22Rv1 (cell line): ENCODE results near the gene NFKB1.

Experiments used
- H3K27ac ChIP-seq: fragments of 450-650 bp; 2 replicates; pipeline ENCODE4 v1.5.1; 2017
- ZFX ChIP-seq: fragments of 450-650 bp; IDR thresholded peaks from 2 replicates; pipeline ENCODE4 v1.6.1; 2017; ENCODE audit warnings: antibody characterized with exemption, borderline replicate concordance
- TF ChIP-seq, protein P1 (sequence below): fragments of 450-650 bp; IDR thresholded peaks from 2 replicates; pipeline ENCODE4 v1.5.1; 2017; ENCODE audit warnings: mild to moderate bottlenecking

NFKB1 gene, protein sequence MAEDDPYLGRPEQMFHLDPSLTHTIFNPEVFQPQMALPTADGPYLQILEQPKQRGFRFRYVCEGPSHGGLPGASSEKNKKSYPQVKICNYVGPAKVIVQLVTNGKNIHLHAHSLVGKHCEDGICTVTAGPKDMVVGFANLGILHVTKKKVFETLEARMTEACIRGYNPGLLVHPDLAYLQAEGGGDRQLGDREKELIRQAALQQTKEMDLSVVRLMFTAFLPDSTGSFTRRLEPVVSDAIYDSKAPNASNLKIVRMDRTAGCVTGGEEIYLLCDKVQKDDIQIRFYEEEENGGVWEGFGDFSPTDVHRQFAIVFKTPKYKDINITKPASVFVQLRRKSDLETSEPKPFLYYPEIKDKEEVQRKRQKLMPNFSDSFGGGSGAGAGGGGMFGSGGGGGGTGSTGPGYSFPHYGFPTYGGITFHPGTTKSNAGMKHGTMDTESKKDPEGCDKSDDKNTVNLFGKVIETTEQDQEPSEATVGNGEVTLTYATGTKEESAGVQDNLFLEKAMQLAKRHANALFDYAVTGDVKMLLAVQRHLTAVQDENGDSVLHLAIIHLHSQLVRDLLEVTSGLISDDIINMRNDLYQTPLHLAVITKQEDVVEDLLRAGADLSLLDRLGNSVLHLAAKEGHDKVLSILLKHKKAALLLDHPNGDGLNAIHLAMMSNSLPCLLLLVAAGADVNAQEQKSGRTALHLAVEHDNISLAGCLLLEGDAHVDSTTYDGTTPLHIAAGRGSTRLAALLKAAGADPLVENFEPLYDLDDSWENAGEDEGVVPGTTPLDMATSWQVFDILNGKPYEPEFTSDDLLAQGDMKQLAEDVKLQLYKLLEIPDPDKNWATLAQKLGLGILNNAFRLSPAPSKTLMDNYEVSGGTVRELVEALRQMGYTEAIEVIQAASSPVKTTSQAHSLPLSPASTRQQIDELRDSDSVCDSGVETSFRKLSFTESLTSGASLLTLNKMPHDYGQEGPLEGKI

GRCh38 chr4:102500696-102501446 lies at the start of gene NFKB1:
Gene NFKB1, plus strand, starts transcription at chr4:102501359. Its CDS starts 24,160 bp downstream, at chr4:102525519.
- H3K27ac ChIP-seq, result peak within 1 kb of the TSS; percentile 96
- TF ChIP-seq ZFX, result no peak
- TF ChIP-seq, protein P1, sequence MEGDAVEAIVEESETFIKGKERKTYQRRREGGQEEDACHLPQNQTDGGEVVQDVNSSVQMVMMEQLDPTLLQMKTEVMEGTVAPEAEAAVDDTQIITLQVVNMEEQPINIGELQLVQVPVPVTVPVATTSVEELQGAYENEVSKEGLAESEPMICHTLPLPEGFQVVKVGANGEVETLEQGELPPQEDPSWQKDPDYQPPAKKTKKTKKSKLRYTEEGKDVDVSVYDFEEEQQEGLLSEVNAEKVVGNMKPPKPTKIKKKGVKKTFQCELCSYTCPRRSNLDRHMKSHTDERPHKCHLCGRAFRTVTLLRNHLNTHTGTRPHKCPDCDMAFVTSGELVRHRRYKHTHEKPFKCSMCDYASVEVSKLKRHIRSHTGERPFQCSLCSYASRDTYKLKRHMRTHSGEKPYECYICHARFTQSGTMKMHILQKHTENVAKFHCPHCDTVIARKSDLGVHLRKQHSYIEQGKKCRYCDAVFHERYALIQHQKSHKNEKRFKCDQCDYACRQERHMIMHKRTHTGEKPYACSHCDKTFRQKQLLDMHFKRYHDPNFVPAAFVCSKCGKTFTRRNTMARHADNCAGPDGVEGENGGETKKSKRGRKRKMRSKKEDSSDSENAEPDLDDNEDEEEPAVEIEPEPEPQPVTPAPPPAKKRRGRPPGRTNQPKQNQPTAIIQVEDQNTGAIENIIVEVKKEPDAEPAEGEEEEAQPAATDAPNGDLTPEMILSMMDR, result no peak

DNA sequence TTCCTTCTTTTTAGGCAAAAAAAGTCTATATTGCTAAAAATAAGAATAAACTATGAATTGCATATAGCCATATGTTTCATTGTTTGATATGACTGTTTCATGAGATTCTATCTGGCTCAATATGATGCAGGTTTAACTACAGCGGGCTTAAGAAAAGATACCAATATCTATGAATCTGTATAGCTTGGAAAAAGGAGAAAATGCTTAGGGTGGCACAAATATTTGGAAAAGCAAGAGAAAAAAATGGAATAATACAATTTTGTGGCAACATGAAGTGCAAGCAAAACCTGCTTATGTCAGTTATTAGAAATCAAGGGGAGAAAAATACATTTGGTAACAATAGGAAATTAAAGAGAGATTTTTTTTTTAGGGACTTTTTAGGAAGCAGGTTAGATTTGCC lies 48.3 kb upstream of the NFKB1 start:
- no peak overlapping the region for H3K27ac ChIP-seq
- no peak for TF ChIP-seq ZFX
- TF ChIP-seq, protein P1, result no peak

DNA sequence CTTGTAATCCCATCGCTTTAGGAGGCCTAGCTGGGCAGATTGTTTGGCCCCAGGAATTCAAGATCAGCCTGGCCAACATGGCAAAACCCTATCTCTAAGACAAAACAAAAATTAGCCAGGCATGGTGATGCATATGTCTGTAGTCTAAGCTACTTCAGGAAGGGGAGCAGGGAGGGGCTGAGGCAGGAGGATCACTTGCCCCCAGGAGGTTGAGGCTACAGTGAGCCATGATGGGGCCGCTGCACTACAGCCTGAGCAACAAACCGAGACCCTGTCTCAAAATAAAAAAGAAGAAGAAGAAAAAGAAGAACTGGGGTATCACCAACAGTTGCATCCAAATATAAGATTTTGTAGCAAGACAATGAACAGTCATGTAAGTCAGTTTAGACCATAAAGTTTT lies 47.3 kb upstream of the NFKB1 start:
- H3K27ac ChIP-seq, result no peak overlapping the region
- TF ChIP-seq, protein P1, result no peak
- TF ChIP-seq ZFX, result no peak

GRCh38 chr4:102454268-102454667 lies 46.9 kb upstream of the NFKB1 start:
- TF ChIP-seq ZFX, result no peak
- TF ChIP-seq, protein P1, result no peak
- no peak overlapping the region for H3K27ac ChIP-seq

DNA sequence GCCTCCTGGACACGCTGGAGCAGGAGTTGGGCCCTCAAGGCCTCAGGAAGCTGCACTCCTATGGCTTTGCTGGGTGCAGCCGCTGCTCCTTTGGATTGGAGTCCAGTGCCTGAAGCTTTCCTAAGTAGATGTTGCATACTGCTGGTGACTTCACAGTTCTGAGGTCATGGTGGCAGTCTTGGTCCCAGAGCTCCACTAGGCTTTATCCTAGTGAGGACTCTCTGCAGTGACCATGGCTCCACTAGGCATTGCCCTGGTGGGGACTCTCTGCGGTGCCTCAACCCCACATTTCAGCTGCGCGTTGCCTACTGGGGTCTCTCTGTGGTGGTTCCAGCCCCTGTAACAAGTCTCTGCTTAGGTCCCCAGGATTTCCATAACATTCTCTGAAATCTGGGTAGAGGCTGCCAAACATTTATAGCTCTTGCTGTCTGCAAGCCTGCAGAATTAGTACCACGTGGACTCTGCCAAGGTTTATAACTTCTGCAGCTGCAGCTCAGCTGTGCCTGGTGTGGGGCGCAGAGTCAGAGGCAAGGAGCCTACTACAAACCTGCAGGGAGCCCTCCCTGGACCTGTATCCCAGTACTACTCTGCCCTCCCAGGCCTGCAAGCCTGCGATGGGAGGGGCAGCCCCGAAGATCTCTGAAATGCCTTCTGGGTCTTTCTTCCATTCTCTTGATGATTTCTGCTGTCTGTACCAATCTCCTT lies 46.0 kb upstream of the NFKB1 start:
- H3K27ac ChIP-seq, result no peak overlapping the region
- TF ChIP-seq, protein P1, result no peak
- TF ChIP-seq ZFX, result no peak

DNA sequence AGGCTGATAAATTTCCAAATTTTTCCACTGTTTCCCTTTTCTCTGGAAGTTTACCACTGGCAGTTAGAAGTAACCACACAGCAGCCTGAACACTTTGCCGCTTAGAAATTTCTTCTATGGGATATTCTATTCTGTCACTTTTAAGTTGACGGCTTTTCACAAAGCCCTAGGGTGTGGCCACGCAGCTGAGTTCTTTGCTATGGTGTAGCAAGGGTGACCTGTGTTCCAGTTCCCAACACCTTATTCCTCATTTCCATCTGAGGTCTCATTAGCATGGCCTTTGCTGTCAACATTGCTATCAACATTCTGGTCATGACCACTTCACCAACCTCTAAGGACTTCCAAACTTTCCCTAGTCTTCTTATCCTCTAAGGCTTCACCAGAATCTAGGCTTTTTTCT lies 45.4 kb upstream of the NFKB1 start:
- TF ChIP-seq, protein P1, result no peak
- no peak for TF ChIP-seq ZFX
- H3K27ac ChIP-seq, result no peak overlapping the region
